HepG2 (cell line): ENCODE measurements around the gene SLC7A10. TPM values are rescaled to one million over a fixed set of nuclear protein-coding genes. Genes with fewer than 3 reads are reported as not detected.

Source experiments
- KLF9 ChIP-seq: IDR thresholded peaks from 2 replicates; pipeline ENCODE4 v1.6.1; 2016; ENCODE audit warnings: low read depth
- STAG1 ChIP-seq: sonication (generic); formaldehyde crosslinking; IDR thresholded peaks from 2 replicates; pipeline ENCODE4 v1.4.0; 2020; ENCODE audit warnings: missing genetic modification reagents
- TBX2 ChIP-seq: sonication (generic); formaldehyde crosslinking; IDR thresholded peaks from 2 replicates; pipeline ENCODE4 v1.5.0; 2020; ENCODE audit warnings: missing genetic modification reagents, mild to moderate bottlenecking, borderline replicate concordance
- TMF1 ChIP-seq: sonication (generic); formaldehyde crosslinking; IDR thresholded peaks from 2 replicates; pipeline ENCODE4 v1.8.1; 2022; ENCODE audit warnings: low read depth, missing genetic modification reagents
- ZMYM3 ChIP-seq: sonication (generic); formaldehyde crosslinking; IDR thresholded peaks from 2 replicates; pipeline ENCODE4 v1.5.1; 2020; ENCODE audit warnings: mild to moderate bottlenecking, missing genetic modification reagents
- ZNF570 ChIP-seq: sonication (generic); formaldehyde crosslinking; IDR thresholded peaks from 2 replicates; pipeline ENCODE4 v1.4.0; 2020; ENCODE audit warnings: mild to moderate bottlenecking, missing genetic modification reagents, borderline replicate concordance
- ZNF891 ChIP-seq: sonication (generic); formaldehyde crosslinking; IDR thresholded peaks from 2 replicates; pipeline ENCODE4 v1.5.0; 2020; ENCODE audit warnings: mild to moderate bottlenecking, missing genetic modification reagents
- polyA plus RNA-seq, 8 experiments: library from polyadenylated mRNA; depleted of rRNA in 3 of 8; stranded (reverse) in 7 of 8; unstranded in 1 of 8; fragments of >200 nt; fragmentation: Illumina TruSeq in 4 of 8; extraction: Trizol in 4 of 8; gene quantifications; 2 replicates each; pipeline versions ENCODE4 v1.2.1 to v1.2.3, GENCODE V29; 2011 to 2016; ENCODE audit warnings: low read depth in 4 of 8, missing spikeins in 1 of 8, mixed read lengths in 1 of 8; ENCODE audit not compliant: insufficient read depth in 1 of 8
- total RNA-seq, 5 experiments: library from RNA; depleted of rRNA; stranded (reverse); fragments of >200 nt; fragmentation: Illumina TruSeq; extraction: Trizol; gene quantifications; 2 replicates each; pipeline ENCODE4 v1.2.3, GENCODE V29; 2016; ENCODE audit warnings: low read depth in 1 of 5
- TF ChIP-seq, protein P1 (sequence below): sonication (generic); formaldehyde crosslinking; IDR thresholded peaks from 2 replicates; pipeline ENCODE4 v1.5.1; 2020; ENCODE audit warnings: mild to moderate bottlenecking, missing genetic modification reagents, moderate library complexity
- TF ChIP-seq, protein P2 (sequence below): sonication (generic); formaldehyde crosslinking; IDR thresholded peaks from 2 replicates; pipeline ENCODE4 v1.5.0; 2020; ENCODE audit warnings: mild to moderate bottlenecking, missing genetic modification reagents, moderate library complexity
- TF ChIP-seq, protein P3 (sequence below): sonication (generic); formaldehyde crosslinking; IDR thresholded peaks from 2 replicates; pipeline ENCODE4 v1.5.0; 2020; ENCODE audit warnings: missing genetic modification reagents, mild to moderate bottlenecking, borderline replicate concordance
- TF ChIP-seq, protein P4 (sequence below): sonication (generic); formaldehyde crosslinking; IDR thresholded peaks from 2 replicates; pipeline ENCODE4 v1.4.0; 2020; ENCODE audit warnings: missing genetic modification reagents, borderline replicate concordance
- TF ChIP-seq, protein P5 (sequence below): sonication (generic); formaldehyde crosslinking; IDR thresholded peaks from 2 replicates; pipeline ENCODE4 v1.5.0; 2020; ENCODE audit warnings: mild to moderate bottlenecking, missing genetic modification reagents
- TF ChIP-seq, protein P6 (sequence below): sonication (generic); formaldehyde crosslinking; IDR thresholded peaks from 2 replicates; pipeline ENCODE4 v1.5.0; 2020; ENCODE audit warnings: missing genetic modification reagents

Gene SLC7A10
- total and polyA plus RNA-seq, 2 of the 13 experiments (the other 11 are each of a cell fraction or from before 2014, with no cell fraction given): 1.1 to 2.2 TPM

DNA sequence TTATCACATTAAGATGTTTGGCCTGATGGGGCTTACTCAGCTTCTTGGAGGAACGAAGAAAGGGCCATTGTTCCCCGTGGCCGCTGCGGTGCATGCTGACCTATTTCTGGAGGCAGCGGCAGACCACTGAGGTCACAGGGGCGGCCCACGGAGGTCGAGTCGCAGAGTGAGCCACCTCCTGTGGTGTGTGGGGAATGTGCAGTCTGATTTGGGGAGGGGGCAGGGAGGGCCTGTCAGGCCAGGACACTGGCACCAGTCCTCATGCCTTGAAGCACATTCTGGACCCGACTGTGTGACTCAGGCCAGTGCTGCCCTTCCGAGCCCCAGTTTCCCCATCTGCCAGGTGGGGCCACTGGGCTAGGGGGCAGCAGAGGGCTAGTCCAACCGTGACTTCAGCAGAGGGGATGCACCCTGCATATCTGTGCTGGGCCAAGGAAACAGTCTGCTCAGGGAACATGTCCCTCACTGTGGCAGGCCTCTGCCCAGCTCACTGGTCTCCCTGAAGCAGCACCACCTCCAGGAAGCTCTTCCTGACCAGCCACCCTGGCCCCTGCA is 6.3 kb downstream of the SLC7A10 start (continued):
- TF ChIP-seq, protein P1, sequence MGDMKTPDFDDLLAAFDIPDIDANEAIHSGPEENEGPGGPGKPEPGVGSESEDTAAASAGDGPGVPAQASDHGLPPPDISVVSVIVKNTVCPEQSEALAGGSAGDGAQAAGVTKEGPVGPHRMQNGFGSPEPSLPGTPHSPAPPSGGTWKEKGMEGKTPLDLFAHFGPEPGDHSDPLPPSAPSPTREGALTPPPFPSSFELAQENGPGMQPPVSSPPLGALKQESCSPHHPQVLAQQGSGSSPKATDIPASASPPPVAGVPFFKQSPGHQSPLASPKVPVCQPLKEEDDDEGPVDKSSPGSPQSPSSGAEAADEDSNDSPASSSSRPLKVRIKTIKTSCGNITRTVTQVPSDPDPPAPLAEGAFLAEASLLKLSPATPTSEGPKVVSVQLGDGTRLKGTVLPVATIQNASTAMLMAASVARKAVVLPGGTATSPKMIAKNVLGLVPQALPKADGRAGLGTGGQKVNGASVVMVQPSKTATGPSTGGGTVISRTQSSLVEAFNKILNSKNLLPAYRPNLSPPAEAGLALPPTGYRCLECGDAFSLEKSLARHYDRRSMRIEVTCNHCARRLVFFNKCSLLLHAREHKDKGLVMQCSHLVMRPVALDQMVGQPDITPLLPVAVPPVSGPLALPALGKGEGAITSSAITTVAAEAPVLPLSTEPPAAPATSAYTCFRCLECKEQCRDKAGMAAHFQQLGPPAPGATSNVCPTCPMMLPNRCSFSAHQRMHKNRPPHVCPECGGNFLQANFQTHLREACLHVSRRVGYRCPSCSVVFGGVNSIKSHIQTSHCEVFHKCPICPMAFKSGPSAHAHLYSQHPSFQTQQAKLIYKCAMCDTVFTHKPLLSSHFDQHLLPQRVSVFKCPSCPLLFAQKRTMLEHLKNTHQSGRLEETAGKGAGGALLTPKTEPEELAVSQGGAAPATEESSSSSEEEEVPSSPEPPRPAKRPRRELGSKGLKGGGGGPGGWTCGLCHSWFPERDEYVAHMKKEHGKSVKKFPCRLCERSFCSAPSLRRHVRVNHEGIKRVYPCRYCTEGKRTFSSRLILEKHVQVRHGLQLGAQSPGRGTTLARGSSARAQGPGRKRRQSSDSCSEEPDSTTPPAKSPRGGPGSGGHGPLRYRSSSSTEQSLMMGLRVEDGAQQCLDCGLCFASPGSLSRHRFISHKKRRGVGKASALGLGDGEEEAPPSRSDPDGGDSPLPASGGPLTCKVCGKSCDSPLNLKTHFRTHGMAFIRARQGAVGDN (CRISPR knock-in tag): peak; percentile 36; the same call in 1 of the 2 replicates
- TF ChIP-seq TBX2 (CRISPR knock-in tag): peak; percentile 24; the same call in 1 of the 2 replicates
- TF ChIP-seq STAG1 (CRISPR knock-in tag): peak; percentile 64
- no peak for TF ChIP-seq KLF9 (CRISPR knock-in tag)
- TF ChIP-seq, protein P2, sequence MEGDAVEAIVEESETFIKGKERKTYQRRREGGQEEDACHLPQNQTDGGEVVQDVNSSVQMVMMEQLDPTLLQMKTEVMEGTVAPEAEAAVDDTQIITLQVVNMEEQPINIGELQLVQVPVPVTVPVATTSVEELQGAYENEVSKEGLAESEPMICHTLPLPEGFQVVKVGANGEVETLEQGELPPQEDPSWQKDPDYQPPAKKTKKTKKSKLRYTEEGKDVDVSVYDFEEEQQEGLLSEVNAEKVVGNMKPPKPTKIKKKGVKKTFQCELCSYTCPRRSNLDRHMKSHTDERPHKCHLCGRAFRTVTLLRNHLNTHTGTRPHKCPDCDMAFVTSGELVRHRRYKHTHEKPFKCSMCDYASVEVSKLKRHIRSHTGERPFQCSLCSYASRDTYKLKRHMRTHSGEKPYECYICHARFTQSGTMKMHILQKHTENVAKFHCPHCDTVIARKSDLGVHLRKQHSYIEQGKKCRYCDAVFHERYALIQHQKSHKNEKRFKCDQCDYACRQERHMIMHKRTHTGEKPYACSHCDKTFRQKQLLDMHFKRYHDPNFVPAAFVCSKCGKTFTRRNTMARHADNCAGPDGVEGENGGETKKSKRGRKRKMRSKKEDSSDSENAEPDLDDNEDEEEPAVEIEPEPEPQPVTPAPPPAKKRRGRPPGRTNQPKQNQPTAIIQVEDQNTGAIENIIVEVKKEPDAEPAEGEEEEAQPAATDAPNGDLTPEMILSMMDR: peak; percentile 82
- TF ChIP-seq, protein P3, sequence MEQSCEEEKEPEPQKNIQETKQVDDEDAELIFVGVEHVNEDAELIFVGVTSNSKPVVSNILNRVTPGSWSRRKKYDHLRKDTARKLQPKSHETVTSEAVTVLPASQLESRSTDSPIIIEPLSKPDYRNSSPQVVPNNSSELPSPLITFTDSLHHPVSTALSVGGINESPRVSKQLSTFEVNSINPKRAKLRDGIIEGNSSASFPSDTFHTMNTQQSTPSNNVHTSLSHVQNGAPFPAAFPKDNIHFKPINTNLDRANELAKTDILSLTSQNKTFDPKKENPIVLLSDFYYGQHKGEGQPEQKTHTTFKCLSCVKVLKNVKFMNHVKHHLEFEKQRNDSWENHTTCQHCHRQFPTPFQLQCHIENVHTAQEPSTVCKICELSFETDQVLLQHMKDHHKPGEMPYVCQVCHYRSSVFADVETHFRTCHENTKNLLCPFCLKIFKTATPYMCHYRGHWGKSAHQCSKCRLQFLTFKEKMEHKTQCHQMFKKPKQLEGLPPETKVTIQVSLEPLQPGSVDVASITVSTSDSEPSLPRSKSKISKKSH: 0 out of 2 replicates have a peak, but pooled peaks have one; percentile 13
- TF ChIP-seq, protein P4, sequence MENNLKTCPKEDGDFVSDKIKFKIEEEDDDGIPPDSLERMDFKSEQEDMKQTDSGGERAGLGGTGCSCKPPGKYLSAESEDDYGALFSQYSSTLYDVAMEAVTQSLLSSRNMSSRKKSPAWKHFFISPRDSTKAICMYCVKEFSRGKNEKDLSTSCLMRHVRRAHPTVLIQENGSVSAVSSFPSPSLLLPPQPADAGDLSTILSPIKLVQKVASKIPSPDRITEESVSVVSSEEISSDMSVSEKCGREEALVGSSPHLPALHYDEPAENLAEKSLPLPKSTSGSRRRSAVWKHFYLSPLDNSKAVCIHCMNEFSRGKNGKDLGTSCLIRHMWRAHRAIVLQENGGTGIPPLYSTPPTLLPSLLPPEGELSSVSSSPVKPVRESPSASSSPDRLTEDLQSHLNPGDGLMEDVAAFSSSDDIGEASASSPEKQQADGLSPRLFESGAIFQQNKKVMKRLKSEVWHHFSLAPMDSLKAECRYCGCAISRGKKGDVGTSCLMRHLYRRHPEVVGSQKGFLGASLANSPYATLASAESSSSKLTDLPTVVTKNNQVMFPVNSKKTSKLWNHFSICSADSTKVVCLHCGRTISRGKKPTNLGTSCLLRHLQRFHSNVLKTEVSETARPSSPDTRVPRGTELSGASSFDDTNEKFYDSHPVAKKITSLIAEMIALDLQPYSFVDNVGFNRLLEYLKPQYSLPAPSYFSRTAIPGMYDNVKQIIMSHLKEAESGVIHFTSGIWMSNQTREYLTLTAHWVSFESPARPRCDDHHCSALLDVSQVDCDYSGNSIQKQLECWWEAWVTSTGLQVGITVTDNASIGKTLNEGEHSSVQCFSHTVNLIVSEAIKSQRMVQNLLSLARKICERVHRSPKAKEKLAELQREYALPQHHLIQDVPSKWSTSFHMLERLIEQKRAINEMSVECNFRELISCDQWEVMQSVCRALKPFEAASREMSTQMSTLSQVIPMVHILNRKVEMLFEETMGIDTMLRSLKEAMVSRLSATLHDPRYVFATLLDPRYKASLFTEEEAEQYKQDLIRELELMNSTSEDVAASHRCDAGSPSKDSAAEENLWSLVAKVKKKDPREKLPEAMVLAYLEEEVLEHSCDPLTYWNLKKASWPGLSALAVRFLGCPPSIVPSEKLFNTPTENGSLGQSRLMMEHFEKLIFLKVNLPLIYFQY (CRISPR knock-in tag): 0 out of 2 replicates have a peak, but pooled peaks have one; percentile 38
- TF ChIP-seq ZNF570: no peak
- TF ChIP-seq TMF1: no peak
- TF ChIP-seq, protein P5, sequence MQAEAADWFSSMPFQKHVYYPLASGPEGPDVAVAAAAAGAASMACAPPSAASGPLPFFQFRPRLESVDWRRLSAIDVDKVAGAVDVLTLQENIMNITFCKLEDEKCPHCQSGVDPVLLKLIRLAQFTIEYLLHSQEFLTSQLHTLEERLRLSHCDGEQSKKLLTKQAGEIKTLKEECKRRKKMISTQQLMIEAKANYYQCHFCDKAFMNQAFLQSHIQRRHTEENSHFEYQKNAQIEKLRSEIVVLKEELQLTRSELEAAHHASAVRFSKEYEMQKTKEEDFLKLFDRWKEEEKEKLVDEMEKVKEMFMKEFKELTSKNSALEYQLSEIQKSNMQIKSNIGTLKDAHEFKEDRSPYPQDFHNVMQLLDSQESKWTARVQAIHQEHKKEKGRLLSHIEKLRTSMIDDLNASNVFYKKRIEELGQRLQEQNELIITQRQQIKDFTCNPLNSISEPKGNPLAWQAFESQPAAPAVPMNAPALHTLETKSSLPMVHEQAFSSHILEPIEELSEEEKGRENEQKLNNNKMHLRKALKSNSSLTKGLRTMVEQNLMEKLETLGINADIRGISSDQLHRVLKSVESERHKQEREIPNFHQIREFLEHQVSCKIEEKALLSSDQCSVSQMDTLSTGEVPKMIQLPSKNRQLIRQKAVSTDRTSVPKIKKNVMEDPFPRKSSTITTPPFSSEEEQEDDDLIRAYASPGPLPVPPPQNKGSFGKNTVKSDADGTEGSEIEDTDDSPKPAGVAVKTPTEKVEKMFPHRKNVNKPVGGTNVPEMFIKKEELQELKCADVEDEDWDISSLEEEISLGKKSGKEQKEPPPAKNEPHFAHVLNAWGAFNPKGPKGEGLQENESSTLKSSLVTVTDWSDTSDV (CRISPR knock-in tag): no peak
- TF ChIP-seq, protein P6, sequence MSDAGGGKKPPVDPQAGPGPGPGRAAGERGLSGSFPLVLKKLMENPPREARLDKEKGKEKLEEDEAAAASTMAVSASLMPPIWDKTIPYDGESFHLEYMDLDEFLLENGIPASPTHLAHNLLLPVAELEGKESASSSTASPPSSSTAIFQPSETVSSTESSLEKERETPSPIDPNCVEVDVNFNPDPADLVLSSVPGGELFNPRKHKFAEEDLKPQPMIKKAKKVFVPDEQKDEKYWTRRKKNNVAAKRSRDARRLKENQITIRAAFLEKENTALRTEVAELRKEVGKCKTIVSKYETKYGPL: no peak
- 0 out of 2 replicates have a peak, but pooled peaks have one; percentile 44 for TF ChIP-seq ZNF891 (CRISPR knock-in tag)
- TF ChIP-seq ZMYM3 (CRISPR knock-in tag): 0 out of 2 replicates have a peak, but pooled peaks have one; percentile 58
